HG02943 (cell line): Measurements from ENCODE around the gene ATP6V1B1.

ENCODE experiments used
- ATAC-seq: cut with Tn5 transposase; IDR thresholded peaks from one replicate; pipeline ENCODE4 v1.9.1; 2021; ENCODE audit warnings: mild to moderate bottlenecking, low read depth, moderate library complexity; ENCODE audit not compliant: unreplicated experiment

ATP6V1B1 gene

DNA sequence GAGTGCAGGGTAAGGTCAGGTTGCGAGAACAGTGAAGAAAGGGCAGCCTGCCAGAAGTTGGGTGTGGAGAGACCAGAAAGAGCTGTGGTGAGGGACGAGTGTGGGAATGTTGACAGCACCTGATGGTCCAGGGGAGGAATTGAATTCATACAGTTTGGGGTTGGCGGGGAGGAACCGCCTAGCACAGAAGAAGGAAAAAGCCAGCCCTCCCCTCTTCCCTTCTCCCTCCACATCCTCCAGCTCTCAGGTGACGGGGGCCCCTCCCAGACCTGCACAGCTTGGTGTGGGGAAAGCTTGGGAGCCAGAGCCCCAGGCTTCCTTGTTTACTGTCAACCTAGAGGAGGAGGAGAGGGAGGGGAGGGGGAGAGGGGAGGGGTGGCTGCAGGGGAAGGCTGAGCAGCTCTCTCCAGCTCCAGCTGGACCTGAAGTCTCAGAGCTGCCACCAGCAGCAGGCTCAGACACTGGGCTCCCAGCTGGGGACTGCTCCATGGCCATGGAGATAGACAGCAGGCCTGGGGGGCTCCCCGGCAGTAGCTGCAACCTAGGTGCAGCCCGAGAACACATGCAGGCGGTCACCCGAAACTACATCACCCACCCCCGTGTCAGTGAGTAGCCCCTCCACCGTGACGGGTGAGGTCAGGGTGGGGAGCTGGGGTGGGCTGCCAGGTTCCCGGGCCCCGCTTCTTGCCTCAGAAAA is at the start of gene ATP6V1B1:
TSS of gene ATP6V1B1 (plus strand) at position 433 of the 697 bp plus-strand sequence. CDS start at position 488, 55 bp downstream.
- ATAC-seq, result no peak

GRCh38 chr2:70886541-70886987 is 49.1 kb upstream of the ATP6V1B1 start:
- no peak for ATAC-seq

GRCh38 chr2:70887208-70887549 is 48.5 kb upstream of the ATP6V1B1 start:
- no peak for ATAC-seq

GRCh38 chr2:70887550-70888246 is 48.0 kb upstream of the ATP6V1B1 start:
- no peak for ATAC-seq

DNA sequence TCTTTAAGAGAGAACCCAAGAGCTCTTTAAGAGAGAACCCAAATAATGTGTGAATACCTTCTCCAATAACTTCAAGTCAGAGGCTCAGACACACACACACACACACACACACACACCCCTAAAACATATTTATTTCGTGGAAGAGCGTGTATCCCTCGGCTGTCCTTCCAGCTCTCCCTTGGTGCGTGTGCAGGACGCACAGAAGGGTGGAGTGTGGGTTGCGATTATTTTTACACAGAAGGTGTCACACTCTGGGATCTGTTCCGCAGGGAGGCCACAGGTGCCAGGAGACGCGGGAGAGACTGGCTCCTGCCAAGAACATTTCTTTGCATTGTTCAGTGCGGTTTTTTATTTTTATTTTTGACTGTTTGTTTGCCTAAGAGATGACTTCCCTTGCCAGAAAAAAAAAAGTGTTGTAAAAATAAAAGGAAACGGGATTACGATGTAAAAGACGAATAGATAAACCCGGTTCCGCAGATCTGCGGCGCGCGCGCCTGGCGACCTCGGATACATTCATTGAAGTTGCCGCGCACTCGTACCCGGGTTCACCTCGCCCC is 47.3 kb upstream of the ATP6V1B1 start:
- no peak for ATAC-seq

DNA sequence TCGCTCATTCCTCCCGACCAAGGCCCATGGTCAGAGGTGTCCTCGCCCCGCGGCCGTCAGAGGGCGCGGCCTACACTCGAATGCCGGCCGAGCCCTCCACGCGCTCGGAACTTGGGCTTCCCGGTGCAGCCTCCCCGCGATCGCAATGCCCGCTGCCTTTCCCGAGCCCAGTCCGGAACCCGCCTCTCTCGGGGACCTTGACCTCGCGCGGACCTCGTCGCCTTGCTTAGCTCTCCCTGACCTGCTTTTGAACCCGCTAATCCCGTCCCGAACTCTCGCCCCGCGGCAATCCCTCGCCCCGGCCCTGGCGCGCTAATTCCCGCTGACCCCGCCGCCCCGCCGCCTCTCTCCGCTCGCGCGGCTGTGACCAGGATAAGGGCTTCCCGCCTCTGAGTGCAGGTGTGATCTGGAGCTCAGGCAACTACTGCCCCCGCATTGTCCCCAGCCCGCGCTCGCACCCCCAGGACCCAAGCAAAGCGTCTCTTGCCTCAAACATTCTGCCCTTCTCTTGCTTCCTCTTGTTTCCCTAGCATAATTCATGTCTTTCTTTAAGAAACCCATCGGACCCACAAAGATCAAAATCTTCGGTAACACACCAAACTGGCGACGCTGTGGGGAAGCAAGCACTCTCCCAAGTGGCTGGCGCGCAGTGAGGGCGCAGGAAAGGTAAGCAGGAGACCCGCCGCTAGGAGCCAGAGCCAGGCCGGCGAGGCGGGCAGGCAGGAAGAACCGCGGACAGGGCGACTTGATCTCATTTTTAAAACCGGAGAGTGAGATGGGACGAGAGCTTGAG is 46.6 kb upstream of the ATP6V1B1 start:
- no peak for ATAC-seq

GRCh38 chr2:70889716-70890037 is 46.0 kb upstream of the ATP6V1B1 start:
- ATAC-seq, result no peak

DNA sequence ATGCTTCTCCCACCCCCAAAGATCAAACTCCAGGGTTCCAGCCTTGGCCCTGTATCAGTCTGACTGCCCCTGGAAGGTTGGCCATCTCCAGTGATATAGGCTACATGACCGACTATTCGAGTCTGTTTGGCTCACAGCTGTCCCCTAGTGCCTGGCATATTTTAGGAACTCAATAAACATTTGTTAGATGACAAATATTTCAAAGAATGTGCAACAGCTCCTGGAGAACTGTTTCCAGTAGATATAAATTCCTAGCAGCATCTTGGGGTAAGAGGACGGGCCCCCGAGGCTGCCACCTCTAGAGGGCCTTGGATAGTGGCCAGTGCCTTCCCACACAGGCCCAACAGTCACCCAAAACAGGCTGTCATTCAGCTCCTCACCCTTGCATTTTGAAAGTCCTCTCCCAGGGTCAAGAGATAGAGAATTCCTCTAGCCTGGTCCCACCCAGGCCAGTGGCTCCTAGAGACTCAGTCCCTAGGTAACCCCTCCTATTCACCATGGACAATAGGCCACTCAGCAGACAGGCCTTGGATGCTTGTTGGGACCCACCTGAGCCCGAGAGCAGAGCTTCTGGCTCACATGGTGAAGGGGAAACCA is 45.1 kb upstream of the ATP6V1B1 start:
- ATAC-seq, result no peak

GRCh38 chr2:70891572-70892357 is 43.9 kb upstream of the ATP6V1B1 start:
- no peak for ATAC-seq

- ATAC-seq, result no peak
Observed at GRCh38 chr2:70892750-70893149, 43.0 kb upstream of the ATP6V1B1 start.

DNA sequence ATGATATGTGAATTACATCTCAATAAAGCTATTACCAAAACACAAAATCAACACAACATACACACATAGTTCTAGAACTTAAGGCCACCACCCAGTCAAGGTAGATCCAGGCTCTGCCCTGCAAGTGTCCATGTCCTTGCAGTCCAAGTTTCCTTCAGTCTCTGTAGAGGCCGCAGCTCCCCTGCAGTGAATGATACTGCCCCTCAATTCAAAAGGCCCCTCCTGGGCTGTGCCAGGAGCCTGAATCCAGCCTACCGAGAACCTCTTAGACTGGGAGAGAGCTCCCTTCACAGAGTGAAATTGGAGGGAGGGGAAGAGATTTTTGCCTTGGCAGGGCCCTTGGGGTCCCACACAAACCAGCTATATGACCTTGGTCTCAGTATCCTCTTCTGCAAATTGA is 42.5 kb upstream of the ATP6V1B1 start:
- ATAC-seq, result no peak

DNA sequence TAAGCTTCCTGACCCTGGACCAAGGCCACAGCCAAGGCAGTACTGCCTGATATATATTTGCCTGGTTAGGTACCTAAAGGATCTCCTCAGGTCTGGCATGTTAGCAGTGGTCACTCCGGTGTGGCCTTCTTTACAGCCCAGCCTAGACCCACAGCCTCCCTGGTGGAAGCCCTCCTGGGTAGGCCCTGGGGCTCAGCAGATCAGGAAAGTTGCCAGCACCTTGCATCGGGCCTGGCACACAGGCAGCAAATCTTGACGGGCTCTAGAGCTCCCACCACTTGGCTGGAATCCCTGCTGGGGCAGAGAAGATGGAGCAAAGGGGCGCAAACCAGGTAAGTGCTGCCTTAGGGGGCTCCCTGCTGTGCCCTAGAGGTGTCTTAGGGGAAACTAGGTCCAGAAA is 40.9 kb upstream of the ATP6V1B1 start:
- no peak for ATAC-seq

DNA sequence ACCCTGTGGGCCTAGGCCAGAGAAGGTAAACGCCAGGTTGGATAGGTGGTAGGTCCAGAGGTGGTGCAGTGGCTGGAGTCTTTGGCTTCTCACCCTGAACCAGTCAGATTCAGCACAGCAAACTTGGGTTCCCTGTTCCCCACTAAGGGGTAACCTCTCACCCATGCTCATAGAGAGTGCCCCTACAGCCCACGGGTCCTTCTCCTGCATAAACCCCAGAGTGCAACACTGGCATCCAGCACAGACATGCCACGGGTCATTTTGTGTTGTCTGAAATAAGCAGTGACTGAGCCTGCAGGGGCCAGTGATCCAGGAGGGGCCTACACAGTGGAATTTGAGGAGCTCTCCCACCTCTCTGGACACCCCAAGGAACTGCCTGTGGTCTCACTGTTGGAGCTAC is 40.5 kb upstream of the ATP6V1B1 start:
- ATAC-seq, result no peak

DNA sequence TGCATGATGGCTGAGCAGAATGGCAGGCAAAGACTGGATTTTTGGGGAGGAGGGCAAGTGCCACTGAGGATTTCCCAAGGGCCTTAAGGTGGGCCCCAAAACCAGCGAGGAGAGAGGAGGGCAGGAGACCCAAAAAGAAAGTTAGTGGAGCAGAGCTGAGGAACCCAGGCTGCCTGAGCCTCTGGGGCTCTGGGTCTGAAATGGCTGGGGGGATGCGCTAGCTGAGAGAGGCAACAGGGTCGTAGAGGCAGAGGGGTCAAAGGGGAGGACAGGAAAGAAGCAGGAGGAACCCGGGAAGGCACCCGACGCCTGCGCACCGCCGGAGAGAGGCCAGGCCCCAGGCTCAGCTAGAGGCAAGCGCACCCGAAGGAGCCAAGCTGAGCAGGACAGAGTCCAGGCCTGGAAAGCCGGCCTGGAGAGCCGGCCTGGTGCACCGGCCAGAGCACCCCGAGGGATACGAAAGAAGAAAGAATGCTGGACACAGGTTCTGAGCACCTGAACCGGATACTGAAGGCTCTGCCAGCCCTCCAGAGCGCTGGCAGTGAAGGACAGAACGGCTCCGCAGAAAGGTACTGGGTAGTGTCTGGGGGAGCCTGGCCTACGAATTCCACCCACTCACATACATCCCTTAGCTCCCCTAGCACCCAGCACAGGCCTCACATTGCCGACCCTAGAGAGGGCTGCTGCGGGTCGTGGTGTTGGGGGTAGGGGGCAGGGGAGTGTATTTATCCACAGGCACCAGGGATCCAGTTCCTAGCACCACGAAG is 39.5 kb upstream of the ATP6V1B1 start:
- no peak for ATAC-seq

DNA sequence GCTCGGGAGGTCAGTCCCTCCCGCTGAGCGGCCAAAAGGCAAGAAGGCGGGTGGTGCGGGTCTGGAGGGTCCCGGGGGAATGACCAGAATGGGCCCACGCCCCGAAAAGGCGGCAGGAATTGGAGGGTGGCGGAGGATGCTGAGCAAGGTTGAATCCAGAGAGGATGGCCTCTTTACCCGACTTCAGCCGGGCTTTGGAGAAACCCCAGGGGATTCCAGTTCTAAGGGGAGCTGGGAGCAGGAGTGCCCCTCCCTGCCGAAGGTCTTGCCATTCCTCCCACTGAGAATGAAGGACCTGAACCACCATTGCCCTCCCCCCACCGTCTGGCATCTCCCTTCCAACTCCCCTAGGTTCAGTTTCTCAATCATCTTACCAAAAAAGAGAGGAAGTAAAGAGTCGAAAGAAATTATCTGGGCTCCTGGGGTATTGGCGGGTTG is 38.9 kb upstream of the ATP6V1B1 start:
- ATAC-seq, result no peak

GRCh38 chr2:70897203-70897976 is 38.3 kb upstream of the ATP6V1B1 start:
- no peak for ATAC-seq

- no peak for ATAC-seq
Observed at GRCh38 chr2:70897977-70898226, 37.8 kb upstream of the ATP6V1B1 start.

DNA sequence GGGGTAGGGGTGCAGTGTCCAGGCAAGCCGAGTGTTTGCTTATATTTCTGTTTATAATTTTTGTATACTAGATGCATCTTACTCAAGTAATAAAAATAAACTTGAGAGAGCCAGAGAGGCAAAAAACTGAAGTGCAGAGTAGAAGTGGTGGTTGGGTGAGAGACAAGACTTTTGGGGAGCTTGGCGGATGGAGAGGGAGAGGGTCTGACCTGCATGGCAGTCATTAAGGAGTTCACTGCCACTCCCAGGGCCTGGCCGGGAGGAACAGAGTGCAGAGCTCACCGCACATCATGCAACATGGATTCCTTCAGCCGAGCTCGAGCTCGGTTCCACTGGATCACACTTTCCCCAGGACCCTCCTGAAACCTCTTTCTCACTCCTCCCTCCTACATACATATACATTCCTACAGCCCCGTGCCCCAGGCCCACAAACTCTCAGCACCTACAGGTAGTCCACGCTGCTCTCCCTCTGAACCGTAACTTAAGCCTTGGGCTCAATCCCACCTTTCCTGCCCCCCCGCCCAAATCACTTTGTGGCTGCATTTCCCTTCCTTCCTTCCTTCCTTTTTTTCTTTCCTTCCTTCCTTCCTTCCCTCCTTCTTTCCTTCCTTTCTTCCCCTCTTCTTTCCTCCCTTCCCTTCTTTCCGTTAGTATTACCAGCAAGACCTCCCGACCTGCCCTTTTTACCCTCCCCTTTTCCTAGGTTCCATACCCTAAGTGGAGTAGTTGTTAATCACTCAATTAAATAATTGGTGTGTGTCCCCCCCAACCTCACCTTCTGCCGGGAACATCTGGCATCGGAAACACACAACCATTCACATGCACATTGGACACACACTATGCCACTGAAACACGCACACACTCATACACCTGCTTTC is 37.1 kb upstream of the ATP6V1B1 start:
- no peak for ATAC-seq
